Stimulated activated CD8-positive, alpha-beta memory T cell treated with anti-CD3 and anti-CD28 coated beads, Interleukin-2, amount 100 ng/mL, for 1 hour (primary cell): Measurements from ENCODE around the gene OR10A3.

Source experiments
- DNase-seq, 2 donors: peaks; one replicate each; pipeline ENCODE4 v3.0.0-alpha.2; 2020; ENCODE audit warnings: low read depth in 2 of 2

OR10A3 gene

DNA sequence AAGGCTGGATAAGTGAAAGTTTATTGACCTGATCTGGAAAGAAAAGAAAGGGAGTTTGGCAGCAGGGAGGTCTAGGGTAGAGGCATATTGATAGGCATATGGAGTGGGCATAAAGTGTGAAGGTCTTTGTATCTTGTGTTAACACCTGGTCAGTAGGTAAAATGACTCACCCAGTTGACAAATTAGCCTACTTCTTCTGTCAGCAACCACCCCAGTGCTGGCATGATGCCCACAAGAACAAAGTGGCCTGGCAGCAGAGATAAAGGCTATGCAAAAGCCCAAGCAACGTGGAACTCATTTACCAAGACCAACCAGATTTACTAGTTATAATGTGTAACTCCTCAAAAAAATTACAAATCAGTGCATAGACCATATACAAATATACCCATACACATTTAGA is 4.9 kb downstream of the OR10A3 start:
- DNase-seq = no peak

DNA sequence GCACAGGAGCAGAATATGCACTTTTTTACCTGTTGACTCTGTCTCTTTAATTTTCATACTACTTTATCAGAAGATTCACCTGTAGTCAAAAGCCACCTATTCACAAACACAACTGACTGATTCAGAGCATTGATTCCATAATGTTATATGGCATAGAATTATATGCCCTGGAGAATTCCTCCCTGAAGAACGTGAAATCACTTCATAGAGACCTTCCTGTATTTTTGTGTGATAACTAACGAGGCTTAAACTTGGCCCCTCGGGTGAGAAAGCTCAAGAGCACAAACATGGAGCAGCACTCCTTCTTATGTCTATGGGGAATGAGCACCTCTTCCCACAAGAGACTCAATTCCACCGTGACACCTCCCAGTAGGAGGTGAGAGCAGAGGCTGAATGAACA is 10.3 kb downstream of the OR10A3 start, which contains the start of gene OR10A6:
Gene OR10A6, minus strand, starts transcription at position 101 of the 400 bp plus-strand sequence. CDS start 2,606 bp downstream, outside the sequence.
- no peak for DNase-seq

DNA sequence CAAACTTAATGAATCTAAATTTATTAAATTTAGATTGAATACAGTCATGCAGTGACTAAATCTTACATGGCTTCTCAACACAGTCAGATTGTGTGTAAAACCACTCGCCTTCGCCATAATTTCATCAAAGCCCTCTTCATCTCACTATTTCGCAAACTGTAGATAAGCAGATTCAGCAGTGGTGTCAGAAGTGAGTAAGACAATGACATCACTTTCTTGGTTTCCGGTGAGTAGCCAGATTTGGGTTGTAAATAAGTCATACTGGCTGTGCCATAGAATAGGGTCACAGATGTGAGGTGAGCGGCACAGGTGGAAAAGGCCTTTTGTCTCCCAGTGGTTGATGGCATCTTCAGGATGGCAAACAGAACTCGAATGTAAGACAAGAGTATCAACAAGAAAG is 13.9 kb downstream of the OR10A3 start:
- DNase-seq = no peak

DNA sequence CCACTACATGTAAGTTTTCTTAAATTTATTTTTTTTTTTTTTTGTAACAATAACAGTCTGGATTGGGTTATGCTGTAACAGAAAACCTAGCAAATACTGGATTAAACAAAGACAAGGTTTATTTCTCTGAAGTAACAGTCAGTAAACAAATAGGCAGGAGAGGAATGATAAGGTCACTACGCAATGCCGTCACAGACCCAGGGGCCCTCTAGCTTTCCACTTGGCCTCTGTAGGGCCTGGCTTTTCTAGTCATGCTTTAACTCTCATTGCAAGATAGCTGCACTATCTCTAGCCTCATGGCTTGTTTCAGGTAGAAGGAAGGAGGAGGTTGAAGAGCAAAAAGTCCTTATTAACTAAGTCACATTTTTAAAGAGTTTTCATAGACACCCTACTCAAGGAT is 17.0 kb downstream of the OR10A3 start:
- DNase-seq = no peak

DNA sequence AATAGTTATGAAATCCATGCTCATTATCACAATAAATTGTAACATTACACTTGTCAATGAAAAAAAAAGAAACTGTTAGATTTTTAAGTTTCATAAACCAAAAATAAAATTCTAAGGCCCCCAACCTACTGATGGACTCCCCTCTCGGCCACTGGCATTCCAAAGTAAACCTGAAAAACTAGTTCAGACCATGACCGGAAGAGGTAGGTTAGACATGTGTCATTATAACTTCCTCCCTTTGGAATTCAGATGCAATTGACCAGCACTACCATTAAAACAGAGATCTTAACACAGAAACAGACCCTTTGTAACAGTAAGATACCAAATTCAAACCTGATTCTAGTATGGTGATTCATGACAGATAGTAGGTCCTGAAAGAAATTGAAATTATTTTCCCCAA is 23.4 kb downstream of the OR10A3 start:
- DNase-seq = no peak

DNA sequence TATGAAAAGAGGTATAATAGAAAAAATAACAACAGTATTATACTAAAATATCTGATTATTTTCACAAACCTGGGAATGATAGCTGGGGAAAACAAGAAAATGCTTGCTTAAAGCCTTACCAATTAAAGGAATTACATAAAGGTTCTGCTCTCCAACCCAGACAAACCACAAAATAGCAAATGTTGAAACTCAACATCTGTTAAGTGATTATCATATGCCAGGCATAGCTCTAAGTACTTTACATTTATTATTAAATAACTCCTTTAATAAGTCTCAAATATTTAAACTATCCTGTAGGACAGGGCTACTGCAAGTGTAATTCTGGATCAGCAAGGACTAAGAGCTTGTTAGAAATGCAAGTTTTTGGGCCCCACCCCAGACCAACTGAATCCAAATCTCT is 30.5 kb downstream of the OR10A3 start:
- DNase-seq = no peak

DNA sequence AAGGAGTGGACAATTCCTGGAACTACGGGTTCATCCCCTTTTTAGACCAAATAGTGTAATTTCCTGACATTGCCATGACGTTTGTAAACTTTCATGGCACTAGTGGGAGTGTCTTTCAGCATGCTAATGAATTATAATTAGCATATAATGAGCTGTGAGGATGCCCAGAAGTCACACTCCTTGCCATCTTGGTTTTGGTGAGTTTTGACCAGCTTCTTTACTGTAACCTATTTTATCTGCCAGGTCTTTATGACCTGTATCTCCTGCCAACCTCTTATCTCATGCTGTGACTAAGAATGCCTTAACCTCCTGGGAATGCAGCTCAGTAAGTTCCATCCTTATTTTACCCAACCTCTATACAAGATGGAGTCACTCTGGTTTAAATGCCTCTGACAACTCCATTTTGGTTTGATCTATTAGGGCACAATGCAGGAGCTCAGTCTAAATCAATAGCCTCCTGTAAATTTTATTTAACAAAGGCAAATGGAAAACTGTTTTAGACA is 31.2 kb downstream of the OR10A3 start:
- DNase-seq = no peak

DNA sequence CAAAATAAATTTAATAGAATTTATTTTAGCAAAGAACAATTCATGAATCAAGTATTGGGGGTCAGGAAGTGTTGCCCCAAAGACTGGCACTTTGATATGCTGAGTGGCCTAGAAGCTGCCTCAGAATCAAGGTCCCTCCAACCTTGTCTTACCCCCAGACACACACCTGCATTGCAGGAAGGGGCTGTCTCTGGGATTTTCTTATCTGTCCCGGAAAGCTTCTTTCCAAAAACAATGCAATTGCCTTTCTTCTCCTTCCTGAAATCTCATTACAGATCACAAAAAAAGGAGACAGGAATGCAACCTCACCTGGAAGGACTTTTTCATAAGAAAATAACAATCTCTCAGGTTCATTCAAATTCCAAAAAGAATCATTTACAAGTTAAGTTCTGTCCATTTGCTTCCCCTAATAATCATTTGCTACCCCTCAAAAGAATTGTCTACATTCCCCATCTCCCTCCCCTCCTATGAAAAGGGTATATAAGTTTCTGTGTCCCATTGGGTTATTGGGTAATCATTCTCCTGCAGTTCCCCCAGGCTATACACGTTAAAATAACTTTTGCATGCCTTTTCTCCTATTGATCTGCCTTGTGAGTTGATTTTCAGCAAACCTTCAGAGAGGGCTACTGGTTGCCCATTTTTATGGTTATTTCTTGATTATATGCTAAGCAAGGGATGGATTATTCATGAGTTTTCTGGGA is 31.8 kb downstream of the OR10A3 start:
- no peak for DNase-seq

DNA sequence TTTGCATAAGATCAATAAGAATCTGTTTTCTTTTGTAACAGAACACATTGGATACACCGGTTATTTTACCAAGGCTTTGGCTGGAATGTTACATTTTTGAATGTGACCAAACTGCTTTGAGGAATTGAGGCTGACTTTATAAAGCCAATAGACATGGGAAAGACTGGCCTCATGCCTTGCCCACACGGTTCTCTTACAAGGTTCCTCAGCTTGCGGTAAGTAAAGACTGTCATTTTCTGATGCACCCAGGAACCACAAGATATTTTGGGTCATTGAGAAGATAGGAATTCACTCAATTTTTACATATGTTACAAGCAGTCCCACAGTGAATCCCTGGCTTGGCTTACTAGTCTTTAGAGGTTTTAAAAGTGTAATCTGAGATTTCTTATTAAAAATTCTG is 34.4 kb downstream of the OR10A3 start:
- DNase-seq = no peak

DNA sequence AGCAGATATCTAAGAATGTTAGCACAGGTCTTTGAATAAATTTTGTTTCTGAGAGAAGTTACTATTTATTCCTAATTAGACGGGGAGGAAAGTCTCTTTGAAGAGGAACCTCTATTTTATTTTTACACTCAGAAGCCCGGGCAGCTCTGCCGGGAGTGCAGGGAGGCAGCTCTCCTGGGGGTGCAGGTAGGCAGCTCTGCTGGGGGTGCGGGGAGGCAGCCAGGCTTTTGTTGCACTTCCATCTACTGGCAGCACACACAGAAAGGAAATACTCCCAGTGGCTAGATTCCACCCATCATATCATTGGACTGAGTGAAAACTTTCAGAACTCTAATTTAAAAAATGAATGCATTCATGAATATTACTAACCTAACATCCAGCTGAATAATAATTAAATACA is 35.0 kb downstream of the OR10A3 start:
- no peak for DNase-seq

DNA sequence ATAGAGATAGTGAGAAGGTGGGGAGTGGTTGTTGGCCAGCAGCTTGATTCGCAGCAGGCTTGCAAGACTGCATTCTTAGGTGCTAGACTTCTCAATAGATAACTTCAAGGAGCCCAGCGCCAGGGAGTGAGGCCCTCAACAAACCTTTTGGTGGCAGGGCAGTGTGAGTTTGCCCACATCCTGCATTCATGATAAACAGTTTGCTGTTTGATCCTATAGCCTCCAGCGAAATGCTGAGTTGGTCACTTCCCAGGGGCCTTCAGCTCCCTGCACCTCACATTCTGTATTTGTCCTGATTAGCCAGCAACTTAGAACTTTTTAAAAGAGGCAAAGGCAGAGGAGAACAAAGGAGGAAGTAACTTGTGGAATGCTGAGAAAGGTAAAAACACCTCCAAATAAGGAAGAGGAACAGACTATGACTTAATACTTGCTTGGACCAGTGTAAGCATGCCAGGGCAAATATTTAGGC is 35.5 kb downstream of the OR10A3 start:
- no peak for DNase-seq

DNA sequence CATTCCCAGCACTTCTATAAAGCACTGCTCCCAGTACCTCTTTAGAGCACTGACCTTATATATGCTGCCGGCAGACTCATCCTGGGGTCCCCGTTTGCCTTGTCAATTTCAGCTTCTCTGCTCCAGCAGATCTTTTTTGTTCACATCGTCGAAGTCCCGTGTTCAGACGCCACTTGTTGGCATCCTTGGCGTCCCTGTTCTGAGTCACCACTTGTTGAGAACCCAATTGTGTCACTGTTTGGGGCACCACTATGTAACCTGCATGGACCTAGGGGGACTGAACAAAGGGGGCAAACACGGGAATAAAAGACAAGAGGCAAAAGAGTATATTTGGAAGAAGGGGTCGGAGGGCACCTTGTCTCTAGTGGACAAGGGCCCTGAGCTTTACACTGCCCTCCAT is 36.0 kb downstream of the OR10A3 start:
- DNase-seq = no peak

DNA sequence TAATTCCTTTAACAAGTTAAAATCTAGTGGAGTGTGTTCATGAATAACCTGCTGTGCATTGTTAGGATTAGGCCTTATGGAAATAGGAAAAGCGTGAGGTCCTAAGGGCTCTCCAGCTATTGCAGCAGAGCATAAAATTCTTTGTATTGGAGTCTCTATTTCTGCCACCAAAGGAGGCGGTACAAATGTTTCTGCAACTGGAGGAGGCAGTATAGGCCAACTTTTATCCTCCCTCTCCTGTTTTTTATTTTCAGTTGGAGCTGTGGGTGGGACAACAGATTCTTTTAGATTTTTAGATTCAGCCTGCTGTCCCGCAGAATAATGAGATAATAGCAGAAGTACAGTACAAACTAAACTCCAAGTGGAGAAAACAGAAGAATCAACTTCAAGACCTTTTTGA is 36.6 kb downstream of the OR10A3 start:
- DNase-seq = no peak

DNA sequence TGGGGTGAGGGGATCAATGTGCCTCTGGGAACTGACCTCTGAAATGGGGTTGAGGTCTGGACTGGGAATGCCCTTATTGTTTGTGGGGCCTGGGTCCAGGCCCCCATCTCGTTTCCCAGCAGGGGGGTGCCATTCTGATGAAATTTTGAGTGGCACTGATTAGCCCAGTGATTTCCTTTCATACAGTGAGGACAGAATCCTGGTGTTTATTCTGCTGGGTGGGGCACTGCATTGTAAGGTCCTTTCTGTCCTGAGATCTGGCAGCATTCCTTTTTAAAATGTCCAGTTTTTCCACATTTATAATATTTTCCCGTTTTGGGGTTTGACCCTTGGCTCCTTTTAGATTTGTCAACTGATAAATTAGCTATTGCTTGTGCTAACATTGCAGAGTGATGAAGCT is 37.6 kb downstream of the OR10A3 start:
- no peak for DNase-seq

DNA sequence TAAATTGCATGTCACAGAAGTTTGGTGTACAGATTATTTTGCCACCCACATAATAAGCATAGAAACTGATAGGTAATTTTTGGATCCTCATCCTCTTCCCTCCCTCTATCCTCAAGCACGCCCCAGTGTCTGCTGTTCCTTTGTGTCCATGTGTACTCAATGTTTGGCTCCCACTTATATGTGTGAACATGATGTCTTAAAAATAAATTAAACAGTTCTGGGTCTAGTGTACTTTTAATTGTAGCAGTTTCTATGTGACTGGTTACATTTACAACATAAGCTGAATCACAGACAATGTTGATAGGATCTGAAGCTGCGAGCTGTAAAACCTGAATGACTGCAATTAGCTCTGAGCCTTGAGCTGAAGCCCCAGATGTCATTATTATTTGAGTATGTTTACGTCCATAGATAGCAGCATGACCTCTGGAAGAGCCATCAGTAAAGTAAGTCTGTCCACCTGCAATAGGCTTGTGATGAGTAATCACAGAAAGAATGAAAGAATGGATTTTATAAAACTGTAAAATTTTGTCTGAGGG is 40.1 kb downstream of the OR10A3 start:
- no peak for DNase-seq

DNA sequence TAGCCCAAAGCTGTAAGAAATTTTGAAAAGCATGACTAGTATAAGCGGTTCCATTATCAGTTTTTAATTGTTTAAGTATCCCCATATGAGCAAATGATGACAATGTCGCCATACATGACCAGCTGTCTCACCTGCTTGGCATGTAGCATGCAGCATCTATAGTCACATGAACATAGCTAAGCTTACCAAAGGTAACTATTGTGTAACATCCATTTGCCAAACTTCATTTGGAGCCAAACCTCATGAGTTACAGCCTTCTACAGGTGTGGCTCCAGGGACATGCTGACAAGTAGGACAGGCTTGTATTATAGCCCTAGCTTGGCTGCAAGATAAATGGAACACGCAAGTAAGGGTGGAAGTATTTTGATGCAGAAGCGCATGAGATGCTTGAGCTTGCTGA is 40.8 kb downstream of the OR10A3 start:
- no peak for DNase-seq

DNA sequence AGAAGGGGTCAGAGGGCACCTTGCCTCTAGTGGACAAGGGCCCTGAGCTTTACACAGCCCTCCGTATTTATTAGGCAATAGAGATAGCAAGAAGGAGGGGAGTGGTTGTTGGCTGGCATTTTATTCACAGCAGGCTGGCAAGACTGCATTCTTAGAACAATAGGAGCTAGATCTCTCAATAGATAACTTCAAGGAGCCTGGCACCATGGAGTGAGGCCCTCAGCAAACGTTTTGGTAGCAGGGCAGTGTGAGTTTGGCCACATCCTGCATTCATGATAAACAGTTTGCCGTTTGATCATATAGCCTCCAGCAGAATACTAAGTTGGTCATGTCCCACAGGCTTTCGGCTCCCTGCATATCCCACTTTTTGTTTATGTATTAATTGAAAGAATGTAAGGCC is 42.1 kb downstream of the OR10A3 start:
- no peak for DNase-seq

DNA sequence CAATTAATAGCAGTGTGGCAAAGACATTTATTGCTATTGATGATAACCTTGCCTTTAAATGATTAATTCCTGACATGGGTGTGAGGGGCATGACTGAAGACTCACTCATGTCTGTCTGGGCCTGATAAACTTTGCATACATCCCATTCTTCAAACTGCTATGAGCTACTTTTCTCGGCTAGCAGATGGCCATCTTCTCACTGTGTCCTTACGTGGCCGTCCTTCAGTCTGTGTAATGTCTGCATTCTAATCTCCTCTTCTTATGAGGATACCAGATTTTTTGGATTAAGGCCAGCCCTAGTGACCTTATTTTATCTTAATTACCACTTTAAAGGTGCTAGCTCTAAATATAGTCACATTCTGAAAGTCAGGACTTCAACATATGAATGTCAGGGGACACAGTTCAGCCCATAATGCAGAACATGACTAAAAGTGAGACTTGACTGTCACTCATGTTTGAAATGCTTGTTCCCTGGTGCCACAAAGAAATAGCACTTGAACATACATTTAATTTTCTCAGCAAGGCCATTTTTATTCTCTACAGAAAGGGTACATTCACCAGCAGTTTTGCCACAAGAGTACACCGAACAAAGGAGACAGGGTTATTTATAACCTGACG is 42.7 kb downstream of the OR10A3 start:
- no peak for DNase-seq

DNA sequence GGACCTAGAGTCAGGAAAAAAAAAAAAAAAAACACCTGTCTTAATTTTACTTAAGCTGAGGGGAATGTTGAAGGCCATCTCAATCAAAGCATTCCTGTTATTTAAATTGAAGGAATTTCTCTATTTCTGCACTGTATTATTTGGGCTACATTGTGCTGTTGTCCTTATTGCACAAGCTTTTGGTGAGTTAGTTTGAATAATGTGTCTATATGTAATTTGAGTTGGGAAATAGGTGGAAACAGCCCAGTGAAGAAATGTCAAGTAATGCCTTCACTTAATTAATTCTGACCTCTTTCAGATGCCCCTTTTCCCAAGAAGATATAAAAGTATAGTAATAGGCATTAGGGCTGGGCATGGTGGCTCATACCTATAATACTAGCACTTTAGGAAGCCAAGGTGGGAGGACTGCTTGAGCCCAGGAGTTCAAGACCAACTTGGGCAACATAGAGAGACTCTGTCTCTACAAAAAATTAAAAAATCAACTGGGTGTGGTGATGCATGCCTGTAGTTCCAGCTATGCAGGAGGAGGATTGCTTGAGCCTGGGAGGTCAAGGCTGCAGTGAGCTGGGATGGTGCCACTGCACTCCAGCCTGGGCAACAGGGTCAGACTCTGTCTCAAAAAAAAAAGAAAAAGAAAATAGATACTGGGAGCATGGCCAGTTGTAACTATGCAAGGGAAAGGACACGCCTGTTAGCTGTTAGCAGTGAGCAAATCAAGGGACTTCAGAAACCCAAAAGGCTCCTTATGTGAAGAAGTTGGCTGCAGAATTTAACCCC is 45.3 kb downstream of the OR10A3 start:
- no peak for DNase-seq

DNA sequence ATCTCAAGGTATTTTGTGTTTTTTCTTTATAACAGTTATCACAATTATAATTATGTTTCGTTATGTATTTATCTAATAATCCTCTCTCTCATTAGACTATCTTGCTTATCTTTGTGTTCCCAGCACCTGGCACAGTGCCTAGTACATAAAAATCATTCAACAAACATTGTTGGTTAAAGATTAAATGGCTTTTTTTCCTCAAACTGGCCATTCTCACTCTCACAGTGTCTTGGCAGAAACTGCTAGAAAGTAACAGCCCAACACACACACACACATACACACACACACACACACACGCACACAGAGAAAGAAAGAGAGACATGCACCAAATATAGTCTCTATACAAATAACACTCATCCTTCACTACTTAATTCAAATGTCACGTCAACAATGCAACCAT is 47.3 kb downstream of the OR10A3 start:
- no peak for DNase-seq

DNA sequence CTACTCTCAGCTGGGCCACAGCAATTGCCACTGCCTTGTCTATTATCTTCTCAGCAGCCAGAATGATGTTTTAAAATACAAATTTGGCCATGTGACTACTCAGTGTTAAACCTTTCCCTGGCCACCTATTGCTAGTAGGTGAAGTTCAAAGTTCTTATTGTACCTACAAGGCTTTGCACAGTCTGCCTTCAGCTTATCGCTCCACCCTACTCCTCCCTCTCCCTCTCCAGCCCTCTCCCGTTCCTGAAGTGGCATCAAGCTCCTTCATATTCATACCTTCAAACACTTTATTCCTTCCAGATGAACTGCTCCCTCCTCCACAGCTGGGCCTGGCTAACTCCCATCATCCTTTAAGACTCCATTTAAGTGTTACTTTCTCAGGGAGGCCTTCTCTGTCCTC is 47.7 kb downstream of the OR10A3 start:
- no peak for DNase-seq

DNA sequence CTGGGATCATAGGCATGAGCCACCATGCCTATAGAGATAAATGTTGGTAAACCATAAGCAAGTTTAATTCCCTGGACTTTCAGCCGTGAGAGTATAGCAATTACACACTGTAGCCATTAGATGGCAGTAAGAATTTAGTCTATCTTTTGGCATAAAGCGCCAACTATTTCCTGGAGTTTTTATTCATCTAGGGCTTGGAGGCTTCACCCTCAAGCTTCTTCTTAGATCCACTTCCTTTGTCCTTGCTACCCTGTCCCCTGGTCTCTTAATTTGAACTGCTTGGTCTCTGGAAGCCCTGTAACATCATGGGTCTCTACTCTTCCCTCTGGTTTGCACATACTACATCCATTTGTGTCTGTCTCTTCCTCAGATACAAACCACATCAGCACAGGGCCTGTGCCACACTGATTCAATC is 48.7 kb downstream of the OR10A3 start:
- DNase-seq = no peak
